Vagina (tissue), 2 donors: Measurements from ENCODE around the gene NMT1. TPM values are rescaled to one million over a fixed set of nuclear protein-coding genes. Genes with fewer than 3 reads are reported as not detected.

ENCODE experiments used
- DNase-seq, 2 donors: peaks; one replicate each; pipeline ENCODE4 v3.0.0-alpha.2; 2017; ENCODE audit errors: extremely low spot score in 2 of 2
- H3K27ac ChIP-seq: fragments of 200-600 bp; sonication (generic); one replicate; pipeline ENCODE4 v1.5.1; 2019
- H3K27me3 ChIP-seq: fragments of 200-600 bp; sonication (generic); one replicate; pipeline ENCODE4 v1.5.1; 2019
- H3K36me3 ChIP-seq, 2 donors: fragments of 200-600 bp; sonication (generic); one replicate each; pipeline ENCODE4 v1.5.1; 2017 to 2019
- H3K4me1 ChIP-seq: fragments of 200-600 bp; sonication (generic); one replicate; pipeline ENCODE4 v1.5.1; 2019
- H3K4me3 ChIP-seq, 2 donors: fragments of 200-600 bp; sonication (generic); 1 replicate in 1 of 2; 2 replicates in 1 of 2; pipeline ENCODE4 v1.5.1; 2016 to 2019
- H3K9me3 ChIP-seq: fragments of 200-600 bp; sonication (generic); one replicate; pipeline ENCODE4 v1.5.1; 2019
- POLR2A ChIP-seq, 2 donors: fragments of 450-650 bp; IDR thresholded peaks; one replicate each; pipeline ENCODE4 v1.6.1; 2017; ENCODE audit warnings: antibody characterized with exemption in 2 of 2, mild to moderate bottlenecking in 2 of 2, moderate library complexity in 2 of 2
- POLR2AphosphoS5 ChIP-seq, 2 donors: sonication (generic); formaldehyde crosslinking; IDR thresholded peaks; one replicate each; pipeline ENCODE4 v1.9.0; 2017; ENCODE audit warnings: antibody characterized with exemption in 2 of 2, mild to moderate bottlenecking in 2 of 2, low read depth in 1 of 2; ENCODE audit not compliant: insufficient read depth in 1 of 2
- intact Hi-C: fragments of 100-400 bp; cut with DNase I; formaldehyde crosslinking; loops from one replicate; pipeline ENCODE4 v1.15.1; 2023
- total RNA-seq: library from RNA; depleted of rRNA; stranded (reverse); fragments of >200 nt; gene quantifications from one replicate; pipeline ENCODE4 v1.2.3, GENCODE V29; 2016
- TF ChIP-seq, protein P1 (sequence below), 3 experiments: fragments of 450-650 bp in 2 of 3; fragments of 200-600 bp in 1 of 3; sonication (generic) in 1 of 3; IDR thresholded peaks; one replicate each; pipeline ENCODE4 v1.5.1; 2017 to 2019; ENCODE audit warnings: antibody characterized with exemption in 3 of 3, mild to moderate bottlenecking in 2 of 3, moderate library complexity in 2 of 3

The NMT1 gene
- total RNA-seq: 49.4 TPM

DNA sequence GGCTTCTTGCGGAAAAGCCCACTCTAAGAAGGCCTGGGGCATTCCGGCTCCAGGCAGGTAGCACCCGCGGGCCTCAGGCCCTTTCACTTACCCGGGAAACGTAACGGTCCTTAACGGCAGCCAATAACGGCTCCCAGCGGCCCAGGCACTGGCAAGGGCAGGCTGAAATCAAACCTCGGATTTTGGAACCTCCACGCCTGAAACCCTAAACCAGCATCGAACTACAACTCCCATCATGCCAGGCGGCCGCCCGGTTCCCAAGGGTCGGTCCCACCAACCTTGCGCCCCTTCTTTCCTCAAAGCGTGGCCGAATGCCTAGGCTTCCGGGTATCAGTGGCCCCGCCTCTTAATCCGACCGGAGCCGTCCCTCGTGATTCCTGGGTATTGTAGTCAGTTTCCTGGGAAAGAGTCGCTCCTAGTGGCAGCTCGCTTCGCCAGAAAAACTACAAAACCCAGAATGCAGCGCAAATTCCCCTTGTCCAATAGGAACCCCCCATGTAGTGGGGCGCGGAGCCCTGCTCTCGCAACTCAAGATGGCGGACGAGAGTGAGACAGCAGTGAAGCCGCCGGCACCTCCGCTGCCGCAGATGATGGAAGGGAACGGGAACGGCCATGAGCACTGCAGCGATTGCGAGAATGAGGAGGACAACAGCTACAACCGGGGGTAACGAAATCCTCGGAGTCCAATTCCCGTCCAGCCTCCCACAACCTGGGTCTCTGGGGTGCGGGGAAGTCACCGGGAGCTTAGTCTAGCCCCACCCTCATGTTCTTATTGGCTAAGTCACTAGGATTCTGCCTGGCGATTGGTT is at the start of gene NMT1:
TSS of gene NMT1 (plus strand) at position 521 of the 809 bp plus-strand sequence. CDS start at position 534, 13 bp downstream.
- Histone ChIP-seq H3K27me3 (no peaks in the 10 kb centered on the region), H3K36me3 (no peaks in the 10 kb centered on the region), H3K27ac (peak within 1 kb of the TSS; percentile 93), H3K9me3 (no peaks in the 10 kb centered on the region), H3K4me3 (peak within 1 kb of the TSS; percentile 80 to 81), H3K4me1 (peaks cover 57% of the 10 kb centered on the region)
- intact Hi-C loops: no loop called here
- peak; percentile 99 to 100 for DNase-seq
- TF ChIP-seq POLR2AphosphoS5 (IDR thresholded peaks at IDR 0.05; ENCODE audit: insufficient read depth in 1 of 2, low read depth in 1 of 2) (peak; percentile 90 to 99), POLR2A (IDR thresholded peaks at IDR 0.05) (peak in 1 of 2 donors; percentile 90)
- TF ChIP-seq, protein P1, sequence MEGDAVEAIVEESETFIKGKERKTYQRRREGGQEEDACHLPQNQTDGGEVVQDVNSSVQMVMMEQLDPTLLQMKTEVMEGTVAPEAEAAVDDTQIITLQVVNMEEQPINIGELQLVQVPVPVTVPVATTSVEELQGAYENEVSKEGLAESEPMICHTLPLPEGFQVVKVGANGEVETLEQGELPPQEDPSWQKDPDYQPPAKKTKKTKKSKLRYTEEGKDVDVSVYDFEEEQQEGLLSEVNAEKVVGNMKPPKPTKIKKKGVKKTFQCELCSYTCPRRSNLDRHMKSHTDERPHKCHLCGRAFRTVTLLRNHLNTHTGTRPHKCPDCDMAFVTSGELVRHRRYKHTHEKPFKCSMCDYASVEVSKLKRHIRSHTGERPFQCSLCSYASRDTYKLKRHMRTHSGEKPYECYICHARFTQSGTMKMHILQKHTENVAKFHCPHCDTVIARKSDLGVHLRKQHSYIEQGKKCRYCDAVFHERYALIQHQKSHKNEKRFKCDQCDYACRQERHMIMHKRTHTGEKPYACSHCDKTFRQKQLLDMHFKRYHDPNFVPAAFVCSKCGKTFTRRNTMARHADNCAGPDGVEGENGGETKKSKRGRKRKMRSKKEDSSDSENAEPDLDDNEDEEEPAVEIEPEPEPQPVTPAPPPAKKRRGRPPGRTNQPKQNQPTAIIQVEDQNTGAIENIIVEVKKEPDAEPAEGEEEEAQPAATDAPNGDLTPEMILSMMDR (IDR thresholded peaks at IDR 0.05): no peak

DNA sequence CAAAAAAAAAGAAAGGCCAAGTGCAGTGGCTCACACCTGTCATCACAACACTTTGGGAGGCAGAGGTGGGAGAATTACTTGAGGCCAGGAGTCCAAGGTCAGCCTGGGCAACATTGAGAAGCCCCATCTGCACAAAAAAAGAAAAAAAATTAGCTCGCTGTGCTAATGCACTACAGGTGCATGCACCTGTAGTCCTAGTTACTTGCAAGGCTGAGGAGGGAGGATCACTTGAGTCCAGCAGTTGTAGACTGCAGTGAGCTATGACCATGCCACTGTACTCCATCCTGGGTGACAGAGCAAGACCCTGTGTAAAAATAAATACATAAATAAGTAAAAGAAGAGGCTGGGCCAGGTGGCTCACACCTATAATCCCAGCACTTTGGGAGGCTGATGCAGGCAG is 49.4 kb upstream of the NMT1 start:
- H3K27me3 ChIP-seq: no peaks in the 10 kb centered on the region
- H3K4me1 ChIP-seq: peaks cover 10% of the 10 kb centered on the region
- H3K27ac ChIP-seq: no peak overlapping the region
- TF ChIP-seq POLR2AphosphoS5 (IDR thresholded peaks at IDR 0.05; ENCODE audit: insufficient read depth in 1 of 2, low read depth in 1 of 2): no peak
- TF ChIP-seq, protein P1 (IDR thresholded peaks at IDR 0.05): no peak
- no peak for TF ChIP-seq POLR2A (IDR thresholded peaks at IDR 0.05)
- intact Hi-C loops: no loop called here
- H3K36me3 ChIP-seq: no peaks in the 10 kb centered on the region
- no peak for DNase-seq
- H3K4me3 ChIP-seq: no peak overlapping the region
- H3K9me3 ChIP-seq: no peaks in the 10 kb centered on the region

DNA sequence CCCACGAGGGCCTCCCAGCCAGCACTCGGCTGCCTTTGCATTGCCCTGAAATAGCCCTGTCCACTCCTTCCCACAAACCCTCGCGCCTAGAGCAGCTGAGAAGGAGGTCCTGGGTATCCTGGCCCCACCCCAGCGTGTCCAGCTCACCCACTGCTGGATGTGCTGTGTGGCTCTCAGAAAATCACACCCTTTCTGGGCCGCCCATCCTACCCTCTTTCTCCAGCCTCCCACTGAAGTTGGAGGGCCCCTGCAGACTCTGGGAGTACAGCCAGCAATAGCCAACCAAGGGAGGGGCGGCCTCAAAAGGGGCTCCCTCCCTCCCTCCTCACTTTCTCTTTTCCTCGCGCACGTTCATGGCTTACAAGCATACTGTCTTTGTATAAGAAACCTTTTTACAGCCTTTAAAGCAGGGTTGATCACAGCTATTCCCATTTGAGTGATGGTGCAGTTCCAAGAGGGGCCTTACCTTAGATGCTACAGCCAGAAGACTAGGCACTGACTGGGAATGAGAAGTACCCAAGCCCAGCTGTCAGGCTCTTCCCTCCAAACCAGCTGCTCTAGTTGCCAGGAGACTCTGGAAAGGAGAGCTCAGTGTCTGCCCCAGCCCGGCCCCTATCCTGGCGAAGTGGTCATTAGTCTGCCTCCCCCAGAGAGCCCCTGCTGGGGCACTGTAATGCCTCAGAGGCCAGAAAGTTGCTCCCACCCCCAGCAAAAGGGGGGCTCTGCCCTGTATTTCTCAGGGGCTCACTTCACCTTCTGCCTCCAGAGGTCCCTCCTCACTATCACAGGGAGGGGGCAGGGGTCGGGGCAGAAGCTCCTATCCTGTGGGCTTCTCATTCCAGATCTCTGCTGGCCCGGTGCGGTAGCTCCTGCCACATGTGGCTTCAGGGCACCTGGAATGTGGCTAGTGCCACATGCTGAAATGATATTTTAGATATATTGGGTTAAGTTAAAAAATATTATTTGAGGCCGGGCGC is 47.8 kb upstream of the NMT1 start:
- TF ChIP-seq POLR2AphosphoS5 (IDR thresholded peaks at IDR 0.05; ENCODE audit: insufficient read depth in 1 of 2, low read depth in 1 of 2) (no peak), POLR2A (IDR thresholded peaks at IDR 0.05) (no peak)
- TF ChIP-seq, protein P1 (IDR thresholded peaks at IDR 0.05): no peak
- Histone ChIP-seq H3K27ac (peak overlapping the region; percentile 50), H3K4me3 (peak overlapping the region in 1 of 2 donors; percentile 19), H3K36me3 (no peaks in the 10 kb centered on the region), H3K27me3 (no peaks in the 10 kb centered on the region), H3K9me3 (no peaks in the 10 kb centered on the region), H3K4me1 (peaks cover 14% of the 10 kb centered on the region)
- DNase-seq: no peak
- intact Hi-C loops: no loop called here

DNA sequence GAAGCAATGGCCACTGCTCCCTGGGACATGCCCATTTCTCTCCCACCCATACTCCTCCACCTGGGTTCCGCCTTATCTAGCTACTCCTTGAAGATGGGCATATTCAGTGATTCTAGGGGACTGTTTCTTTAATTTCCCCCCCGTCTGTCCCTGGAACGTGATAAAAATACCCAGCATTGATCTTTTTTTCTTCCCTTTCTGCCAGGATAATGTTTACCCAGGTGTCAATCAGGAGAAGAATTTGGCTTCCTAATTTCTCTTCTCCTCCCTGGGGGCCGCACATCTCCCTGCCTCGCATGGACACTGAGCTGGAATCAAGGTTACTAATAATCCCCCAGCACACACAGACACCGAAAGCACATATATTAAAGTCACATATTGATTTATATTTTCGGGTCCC is 44.9 kb upstream of the NMT1 start:
- Histone ChIP-seq H3K27me3 (no peaks in the 10 kb centered on the region), H3K4me1 (peaks cover 41% of the 10 kb centered on the region), H3K36me3 (no peaks in the 10 kb centered on the region), H3K27ac (no peak overlapping the region), H3K4me3 (no peak overlapping the region), H3K9me3 (no peaks in the 10 kb centered on the region)
- DNase-seq: no peak
- intact Hi-C loops: loop anchor here (5.0 kb wide), 1 partner anchor 49 kb away; the partner anchor contains the start of gene C1QL1
- TF ChIP-seq POLR2AphosphoS5 (IDR thresholded peaks at IDR 0.05; ENCODE audit: insufficient read depth in 1 of 2, low read depth in 1 of 2): no peak
- TF ChIP-seq POLR2A (IDR thresholded peaks at IDR 0.05): no peak
- TF ChIP-seq, protein P1 (IDR thresholded peaks at IDR 0.05): no peak
